ENCODE data around the gene FEN1.
A peak's percentile ranks its signal among the peaks of the same experiment; 100 is the strongest.

Gene FEN1

GRCh38 chr11:61794579-61794978 is 1.9 kb downstream of the FEN1 start:
- DNase-seq (ENCODE audit: low read depth), result no peak

- DNase-seq (ENCODE audit: low read depth), result no peak
Observed at GRCh38 chr11:61795459-61795858, 2.7 kb downstream of the FEN1 start.

GRCh38 chr11:61795876-61796526 is 3.3 kb downstream of the FEN1 start:
- DNase-seq (ENCODE audit: low read depth), result no peak

GRCh38 chr11:61797263-61797944 is 4.7 kb downstream of the FEN1 start:
- peak; percentile 45 for DNase-seq (ENCODE audit: low read depth)

GRCh38 chr11:61799665-61800284 is 7.1 kb downstream of the FEN1 start:
- no peak for DNase-seq (ENCODE audit: low read depth)

GRCh38 chr11:61800331-61801281 is 7.9 kb downstream of the FEN1 start:
- DNase-seq (ENCODE audit: low read depth), result no peak

- DNase-seq (ENCODE audit: low read depth), result no peak
Observed at GRCh38 chr11:61802605-61803004, 9.9 kb downstream of the FEN1 start.

GRCh38 chr11:61803889-61804647 is 11.4 kb downstream of the FEN1 start:
- DNase-seq (ENCODE audit: low read depth), result no peak

- no peak for DNase-seq (ENCODE audit: low read depth)
Observed at GRCh38 chr11:61805146-61805545, 12.4 kb downstream of the FEN1 start.

GRCh38 chr11:61806785-61807184 is 14.1 kb downstream of the FEN1 start:
- DNase-seq (ENCODE audit: low read depth), result no peak

- no peak for DNase-seq (ENCODE audit: low read depth)
Observed at GRCh38 chr11:61810671-61811175, 18.0 kb downstream of the FEN1 start.

- DNase-seq (ENCODE audit: low read depth), result no peak
Observed at GRCh38 chr11:61811831-61812230, 19.1 kb downstream of the FEN1 start.

GRCh38 chr11:61812736-61813411 is 20.2 kb downstream of the FEN1 start:
- DNase-seq (ENCODE audit: low read depth), result no peak

- DNase-seq (ENCODE audit: low read depth), result no peak
Observed at GRCh38 chr11:61814247-61814957, 21.7 kb downstream of the FEN1 start.

- DNase-seq (ENCODE audit: low read depth), result no peak
Observed at GRCh38 chr11:61814958-61815789, 22.5 kb downstream of the FEN1 start.

- DNase-seq (ENCODE audit: low read depth), result peak; percentile 39
Observed at GRCh38 chr11:61815790-61816735, 23.4 kb downstream of the FEN1 start.

GRCh38 chr11:61816736-61817455 is 24.2 kb downstream of the FEN1 start, which contains the start of gene FADS1:
TSS of gene FADS1 (minus strand) at chr11:61817003. CDS start at chr11:61816929, 74 bp downstream.
- peak; percentile 58 for DNase-seq (ENCODE audit: low read depth)

All from activated T-helper 1 cell treated with Interleukin-2 at 50 U/mL for 16 hours (primary cell).